Osteocyte (in vitro differentiated cells): ENCODE results near the gene NR2F1-AS1. TPM values are rescaled to one million over a fixed set of nuclear protein-coding genes. Genes with fewer than 3 reads are reported as not detected.

Source experiments
- DNase-seq: peaks from one replicate; pipeline ENCODE4 v3.0.0; 2021; ENCODE audit warnings: mixed read lengths; ENCODE audit not compliant: unreplicated experiment; ENCODE audit errors: extremely low spot score
- H3K27ac Mint-ChIP-seq: one replicate; pipeline ENCODE4 v1.8.0; 2021; ENCODE audit warnings: mild to moderate bottlenecking, mixed read lengths; ENCODE audit not compliant: unreplicated experiment
- H3K27me3 Mint-ChIP-seq: one replicate; pipeline ENCODE4 v1.8.0; 2021; ENCODE audit warnings: mixed read lengths; ENCODE audit not compliant: unreplicated experiment
- H3K36me3 Mint-ChIP-seq: one replicate; pipeline ENCODE4 v1.8.0; 2021; ENCODE audit warnings: mixed read lengths; ENCODE audit not compliant: unreplicated experiment
- H3K4me1 Mint-ChIP-seq: one replicate; pipeline ENCODE4 v1.8.0; 2021; ENCODE audit warnings: mixed read lengths; ENCODE audit not compliant: unreplicated experiment
- H3K4me3 Mint-ChIP-seq: one replicate; pipeline ENCODE4 v1.8.0; 2021; ENCODE audit warnings: mild to moderate bottlenecking, moderate library complexity, mixed read lengths; ENCODE audit not compliant: unreplicated experiment
- H3K9me3 Mint-ChIP-seq: one replicate; pipeline ENCODE4 v1.8.0; 2021; ENCODE audit warnings: mixed read lengths; ENCODE audit not compliant: unreplicated experiment
- total RNA-seq: library from RNA; stranded (reverse); gene quantifications from 2 replicates; pipeline ENCODE4 v1.2.1, GENCODE V29; 2021
- TF ChIP-seq, protein P1 (sequence below): fragments of 200-600 bp; sonication (generic); IDR thresholded peaks from 2 replicates; pipeline ENCODE4 v1.5.0; 2021; ENCODE audit warnings: antibody characterized with exemption, mild to moderate bottlenecking, moderate library complexity

NR2F1-AS1 gene
- total RNA-seq, 1 donor from 2014 or later, result 40.9 TPM

- Mint-ChIP-seq H3K9me3 (no peaks in the 10 kb centered on the region), H3K4me1 (peaks cover 23% of the 10 kb centered on the region), H3K27me3 (no peaks in the 10 kb centered on the region), H3K27ac (peak overlapping the region; percentile 96), H3K4me3 (peak overlapping the region; percentile 88), H3K36me3 (peaks cover 42% of the 10 kb centered on the region)
- TF ChIP-seq, protein P1, sequence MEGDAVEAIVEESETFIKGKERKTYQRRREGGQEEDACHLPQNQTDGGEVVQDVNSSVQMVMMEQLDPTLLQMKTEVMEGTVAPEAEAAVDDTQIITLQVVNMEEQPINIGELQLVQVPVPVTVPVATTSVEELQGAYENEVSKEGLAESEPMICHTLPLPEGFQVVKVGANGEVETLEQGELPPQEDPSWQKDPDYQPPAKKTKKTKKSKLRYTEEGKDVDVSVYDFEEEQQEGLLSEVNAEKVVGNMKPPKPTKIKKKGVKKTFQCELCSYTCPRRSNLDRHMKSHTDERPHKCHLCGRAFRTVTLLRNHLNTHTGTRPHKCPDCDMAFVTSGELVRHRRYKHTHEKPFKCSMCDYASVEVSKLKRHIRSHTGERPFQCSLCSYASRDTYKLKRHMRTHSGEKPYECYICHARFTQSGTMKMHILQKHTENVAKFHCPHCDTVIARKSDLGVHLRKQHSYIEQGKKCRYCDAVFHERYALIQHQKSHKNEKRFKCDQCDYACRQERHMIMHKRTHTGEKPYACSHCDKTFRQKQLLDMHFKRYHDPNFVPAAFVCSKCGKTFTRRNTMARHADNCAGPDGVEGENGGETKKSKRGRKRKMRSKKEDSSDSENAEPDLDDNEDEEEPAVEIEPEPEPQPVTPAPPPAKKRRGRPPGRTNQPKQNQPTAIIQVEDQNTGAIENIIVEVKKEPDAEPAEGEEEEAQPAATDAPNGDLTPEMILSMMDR, result no peak
- DNase-seq, result no peak
Measured at GRCh38 chr5:93585767-93586385, 4.9 kb upstream of the NR2F1-AS1 start.

DNA sequence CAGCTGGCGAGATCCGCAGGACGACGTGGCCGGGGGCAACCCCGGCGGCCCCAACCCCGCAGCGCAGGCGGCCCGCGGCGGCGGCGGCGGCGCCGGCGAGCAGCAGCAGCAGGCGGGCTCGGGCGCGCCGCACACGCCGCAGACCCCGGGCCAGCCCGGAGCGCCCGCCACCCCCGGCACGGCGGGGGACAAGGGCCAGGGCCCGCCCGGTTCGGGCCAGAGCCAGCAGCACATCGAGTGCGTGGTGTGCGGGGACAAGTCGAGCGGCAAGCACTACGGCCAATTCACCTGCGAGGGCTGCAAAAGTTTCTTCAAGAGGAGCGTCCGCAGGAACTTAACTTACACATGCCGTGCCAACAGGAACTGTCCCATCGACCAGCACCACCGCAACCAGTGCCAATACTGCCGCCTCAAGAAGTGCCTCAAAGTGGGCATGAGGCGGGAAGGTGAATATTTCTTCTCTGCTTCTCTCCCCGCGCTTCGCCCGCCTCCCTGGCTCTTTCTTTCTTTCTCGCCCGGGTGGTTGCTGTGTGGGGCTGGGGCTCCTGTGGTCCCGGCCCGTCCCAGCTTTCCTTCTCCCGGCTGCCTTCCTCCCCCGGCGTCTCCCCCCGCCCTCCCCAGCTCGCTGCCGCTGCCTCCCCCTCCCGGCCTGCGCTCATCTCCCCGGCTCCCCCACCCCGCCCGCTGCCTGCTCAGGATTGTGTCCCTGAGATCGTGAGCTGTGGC lies 4.2 kb upstream of the NR2F1-AS1 start:
- DNase-seq, result no peak
- TF ChIP-seq, protein P1, result no peak
- H3K27ac Mint-ChIP-seq, result peak overlapping the region; percentile 96
- H3K4me1 Mint-ChIP-seq, result peaks cover 16% of the 10 kb centered on the region
- H3K9me3 Mint-ChIP-seq, result no peaks in the 10 kb centered on the region
- H3K4me3 Mint-ChIP-seq, result peak overlapping the region; percentile 88
- H3K27me3 Mint-ChIP-seq, result no peaks in the 10 kb centered on the region
- H3K36me3 Mint-ChIP-seq, result peaks cover 40% of the 10 kb centered on the region

DNA sequence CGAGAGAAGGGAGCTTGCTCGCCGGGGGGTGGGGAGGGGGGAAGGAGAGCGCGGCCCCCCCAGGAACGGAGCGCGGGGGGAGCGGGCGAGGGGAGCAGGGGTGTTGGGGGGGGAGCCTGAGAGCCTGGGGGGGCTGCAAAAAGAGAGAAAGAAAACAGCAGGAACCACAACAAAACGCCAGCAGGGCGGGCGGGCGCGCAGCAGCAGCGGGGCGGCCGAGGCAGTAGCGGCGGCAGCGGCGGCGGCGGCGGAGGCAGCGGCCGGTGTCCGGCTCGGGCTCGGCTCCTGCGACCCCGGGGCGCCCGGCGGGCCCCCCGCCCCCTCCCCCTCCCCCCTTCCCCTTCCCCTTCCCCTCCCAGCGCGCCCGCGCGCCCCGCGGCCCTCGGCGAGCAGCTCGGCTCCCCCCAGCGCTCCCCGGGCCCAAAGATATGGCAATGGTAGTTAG lies 3.6 kb upstream of the NR2F1-AS1 start:
- H3K36me3 Mint-ChIP-seq, result peaks cover 34% of the 10 kb centered on the region
- H3K27me3 Mint-ChIP-seq, result no peaks in the 10 kb centered on the region
- peaks cover 10% of the 10 kb centered on the region for H3K4me1 Mint-ChIP-seq
- TF ChIP-seq, protein P1, result no peak
- peak overlapping the region; percentile 60 for H3K4me3 Mint-ChIP-seq
- DNase-seq, result no peak
- peak overlapping the region; percentile 59 for H3K27ac Mint-ChIP-seq
- H3K9me3 Mint-ChIP-seq, result no peaks in the 10 kb centered on the region

DNA sequence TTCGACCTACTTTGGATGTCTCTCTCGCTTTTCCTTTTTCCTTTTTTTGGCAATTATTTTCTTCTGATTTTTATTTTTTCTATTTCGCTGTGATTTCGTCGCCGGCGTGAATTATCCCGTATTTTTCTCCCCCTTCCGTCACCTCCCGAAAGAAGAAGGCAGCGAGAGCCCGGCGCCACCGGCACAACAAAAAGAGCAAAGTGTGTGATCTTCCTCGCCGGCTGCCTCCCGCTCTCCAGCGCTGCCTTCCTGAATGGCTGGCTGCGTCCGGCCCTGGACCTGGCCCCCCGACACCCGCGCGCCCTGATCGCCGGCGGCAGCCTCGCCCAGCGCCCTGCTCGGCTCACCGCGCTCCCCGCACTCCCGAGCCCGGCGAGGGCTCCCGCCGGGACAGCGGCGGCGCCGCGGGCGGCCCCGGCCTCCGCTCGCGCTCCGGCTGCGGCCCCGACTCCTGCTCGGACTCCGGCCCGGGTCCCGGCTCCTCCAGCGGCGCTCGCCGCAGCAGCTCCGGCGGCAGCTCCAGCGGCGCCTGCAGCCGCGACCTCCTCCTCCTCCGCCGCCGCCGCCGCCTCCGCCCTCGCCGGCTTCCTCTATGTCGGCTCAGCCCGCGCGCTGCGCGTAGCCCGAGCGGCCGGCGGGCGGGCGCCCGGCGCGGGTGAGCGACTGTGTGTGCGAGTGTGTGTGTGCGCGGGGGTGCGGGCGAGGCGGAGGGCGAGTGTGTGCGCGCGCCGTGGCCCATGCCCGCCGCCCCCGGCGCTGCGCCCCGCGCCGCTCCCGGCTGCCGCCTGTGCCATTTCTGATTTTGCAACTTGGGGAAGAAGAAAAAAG lies 3.0 kb upstream of the NR2F1-AS1 start:
- DNase-seq, result no peak
- no peaks in the 10 kb centered on the region for H3K9me3 Mint-ChIP-seq
- TF ChIP-seq, protein P1, result no peak
- no peaks in the 10 kb centered on the region for H3K27me3 Mint-ChIP-seq
- peak overlapping the region; percentile 59 for H3K27ac Mint-ChIP-seq
- peaks cover 4% of the 10 kb centered on the region for H3K4me1 Mint-ChIP-seq
- peak overlapping the region; percentile 60 for H3K4me3 Mint-ChIP-seq
- peaks cover 29% of the 10 kb centered on the region for H3K36me3 Mint-ChIP-seq

DNA sequence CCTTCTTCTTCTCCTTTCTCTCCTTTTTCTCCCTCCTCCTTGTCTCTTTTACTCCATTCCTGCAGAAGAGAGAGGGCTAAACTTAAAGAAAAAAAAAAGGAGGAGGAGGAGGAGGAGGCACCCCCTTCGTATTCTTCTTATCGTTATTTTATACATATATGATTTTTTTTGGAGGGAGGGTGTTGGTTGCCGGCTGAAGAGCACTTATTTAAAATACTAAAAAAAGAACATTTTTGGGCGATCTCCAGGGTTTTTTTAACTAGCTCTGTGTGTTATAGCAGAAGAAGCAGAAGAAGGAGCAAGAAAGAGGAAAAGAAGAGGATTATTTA lies 2.4 kb upstream of the NR2F1-AS1 start:
- Mint-ChIP-seq H3K4me1 (peaks cover 5% of the 10 kb centered on the region), H3K27ac (no peak overlapping the region), H3K36me3 (peaks cover 24% of the 10 kb centered on the region), H3K9me3 (no peaks in the 10 kb centered on the region), H3K4me3 (no peak overlapping the region), H3K27me3 (no peaks in the 10 kb centered on the region)
- no peak for DNase-seq
- TF ChIP-seq, protein P1, result no peak
